OCI-LY1 (cell line): ENCODE results near the gene MAP7D3.

ENCODE experiments used
- EZH2 ChIP-seq: fragments of 200-600 bp; sonication (generic), shearing (Covaris generic); IDR thresholded peaks from 2 replicates; pipeline ENCODE4 v1.8.0; 2017; ENCODE audit warnings: borderline replicate concordance, mixed run types, mild to moderate bottlenecking, antibody characterized with exemption, low read length, moderate library complexity, mixed read lengths
- TF ChIP-seq, protein P1 (sequence below): fragments of 200-600 bp; sonication (generic), shearing (Covaris generic); IDR thresholded peaks from 2 replicates; pipeline ENCODE4 v1.5.1; 2017; ENCODE audit warnings: mild to moderate bottlenecking, antibody characterized with exemption, low read length, moderate library complexity, mixed read lengths

DNA sequence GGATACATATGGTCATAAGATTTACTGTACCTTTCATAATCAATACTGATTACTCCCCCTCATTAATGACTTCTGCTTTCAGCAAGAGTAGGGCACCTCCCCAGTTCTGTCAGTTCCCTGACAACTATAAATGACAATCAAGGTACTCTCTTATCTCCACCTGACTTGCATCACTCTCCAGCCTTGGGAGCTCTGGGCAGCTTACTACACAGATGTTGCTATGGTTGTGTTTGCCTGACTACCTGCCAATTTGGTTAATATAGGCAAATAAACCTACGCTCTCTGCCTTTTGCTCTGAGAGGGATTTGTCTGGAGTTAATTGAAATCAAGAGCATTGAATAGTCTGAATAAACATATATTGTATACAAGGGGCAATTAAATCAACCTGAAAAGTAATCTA, 22.8 kb upstream of the MAP7D3 start:
- TF ChIP-seq, protein P1, sequence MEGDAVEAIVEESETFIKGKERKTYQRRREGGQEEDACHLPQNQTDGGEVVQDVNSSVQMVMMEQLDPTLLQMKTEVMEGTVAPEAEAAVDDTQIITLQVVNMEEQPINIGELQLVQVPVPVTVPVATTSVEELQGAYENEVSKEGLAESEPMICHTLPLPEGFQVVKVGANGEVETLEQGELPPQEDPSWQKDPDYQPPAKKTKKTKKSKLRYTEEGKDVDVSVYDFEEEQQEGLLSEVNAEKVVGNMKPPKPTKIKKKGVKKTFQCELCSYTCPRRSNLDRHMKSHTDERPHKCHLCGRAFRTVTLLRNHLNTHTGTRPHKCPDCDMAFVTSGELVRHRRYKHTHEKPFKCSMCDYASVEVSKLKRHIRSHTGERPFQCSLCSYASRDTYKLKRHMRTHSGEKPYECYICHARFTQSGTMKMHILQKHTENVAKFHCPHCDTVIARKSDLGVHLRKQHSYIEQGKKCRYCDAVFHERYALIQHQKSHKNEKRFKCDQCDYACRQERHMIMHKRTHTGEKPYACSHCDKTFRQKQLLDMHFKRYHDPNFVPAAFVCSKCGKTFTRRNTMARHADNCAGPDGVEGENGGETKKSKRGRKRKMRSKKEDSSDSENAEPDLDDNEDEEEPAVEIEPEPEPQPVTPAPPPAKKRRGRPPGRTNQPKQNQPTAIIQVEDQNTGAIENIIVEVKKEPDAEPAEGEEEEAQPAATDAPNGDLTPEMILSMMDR = no peak
- no peak for TF ChIP-seq EZH2
